ENCODE data around the gene CARMIL1. TPM values are rescaled to one million over a fixed set of nuclear protein-coding genes. Genes with fewer than 3 reads are reported as not detected.
A peak's percentile ranks its signal among the peaks of the same experiment; 100 is the strongest.

Gene CARMIL1
- total RNA-seq, 2 experiments from 2014 or later = 5.0 to 5.4 TPM

- Mint-ChIP-seq H3K27ac (no peak overlapping the region), H3K4me3 (no peak overlapping the region), H3K27me3 (peaks cover 27% of the 10 kb centered on the region), H3K4me1 (no peaks in the 10 kb centered on the region), H3K36me3 (ENCODE audit: low read depth) (no peaks in the 10 kb centered on the region), H3K9me3 (no peaks in the 10 kb centered on the region)
- ChIA-PET CTCF (no interaction called here), POLR2A (no interaction called here)
- DNase-seq = no peak
These were observed 356.7 kb downstream of the CARMIL1 start for GRCh38 chr6:25635886-25636317.

DNA sequence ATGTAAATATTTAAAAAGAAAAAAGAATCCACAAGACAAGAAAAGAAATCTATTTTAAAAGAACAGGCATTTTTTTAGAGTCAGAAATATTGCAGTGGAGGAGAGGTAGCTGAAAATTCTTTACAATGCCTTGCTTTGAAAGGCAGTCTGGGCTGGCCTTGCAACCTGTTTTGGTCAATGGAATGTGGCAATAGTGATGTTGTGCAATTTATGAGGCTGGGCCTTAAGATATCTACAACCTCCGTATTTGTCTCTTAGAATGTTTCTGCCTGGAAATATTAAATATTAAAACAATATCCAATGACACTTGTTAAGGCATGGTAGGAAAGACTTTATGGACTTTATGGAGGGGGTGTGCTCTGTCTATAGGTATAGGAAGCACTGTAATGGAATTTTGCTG lies 358.0 kb downstream of the CARMIL1 start:
- H3K4me1 Mint-ChIP-seq = no peaks in the 10 kb centered on the region
- no peak overlapping the region for H3K4me3 Mint-ChIP-seq
- H3K27ac Mint-ChIP-seq = no peak overlapping the region
- no peaks in the 10 kb centered on the region for H3K9me3 Mint-ChIP-seq
- peaks cover 23% of the 10 kb centered on the region for H3K27me3 Mint-ChIP-seq
- ChIA-PET CTCF (no interaction called here), POLR2A (no interaction called here)
- no peaks in the 10 kb centered on the region for H3K36me3 Mint-ChIP-seq (ENCODE audit: low read depth)
- DNase-seq = no peak

DNA sequence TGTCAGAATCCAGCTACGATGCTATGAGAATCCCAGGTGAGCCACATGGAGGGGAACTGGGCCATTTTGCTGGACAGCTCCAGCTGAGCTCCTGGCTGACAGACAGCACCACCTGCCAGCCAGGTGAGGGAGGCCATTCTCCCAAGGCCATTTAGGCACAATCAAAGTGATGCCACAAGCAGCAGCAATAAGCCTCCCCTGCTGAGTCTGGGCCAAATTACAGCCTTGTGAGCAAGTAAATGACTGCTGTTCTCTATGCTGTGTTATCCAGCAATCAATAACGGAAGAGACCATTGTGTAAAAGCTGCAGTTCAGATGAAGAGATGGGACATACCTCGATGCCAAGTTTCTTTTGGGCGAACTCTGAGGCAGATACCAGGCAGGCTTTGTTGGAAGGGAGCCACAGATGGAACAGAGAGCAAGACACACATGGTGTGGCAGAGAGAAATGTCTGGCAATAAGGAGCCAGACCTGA lies 358.8 kb downstream of the CARMIL1 start:
- CTCF ChIA-PET = no interaction called here
- Mint-ChIP-seq H3K4me3 (no peak overlapping the region), H3K27ac (no peak overlapping the region), H3K36me3 (ENCODE audit: low read depth) (no peaks in the 10 kb centered on the region), H3K9me3 (no peaks in the 10 kb centered on the region), H3K4me1 (no peaks in the 10 kb centered on the region), H3K27me3 (peaks cover 28% of the 10 kb centered on the region)
- DNase-seq = no peak
- POLR2A ChIA-PET = no interaction called here

- CTCF ChIA-PET = no interaction called here
- H3K4me1 Mint-ChIP-seq = no peaks in the 10 kb centered on the region
- no peaks in the 10 kb centered on the region for H3K36me3 Mint-ChIP-seq (ENCODE audit: low read depth)
- peaks cover 43% of the 10 kb centered on the region for H3K27me3 Mint-ChIP-seq
- DNase-seq = no peak
- no peak overlapping the region for H3K27ac Mint-ChIP-seq
- H3K4me3 Mint-ChIP-seq = no peak overlapping the region
- POLR2A ChIA-PET = no interaction called here
- H3K9me3 Mint-ChIP-seq = no peaks in the 10 kb centered on the region
These were observed 360.5 kb downstream of the CARMIL1 start for GRCh38 chr6:25639653-25640052.

GRCh38 chr6:25640446-25640845 lies 361.3 kb downstream of the CARMIL1 start:
- Mint-ChIP-seq H3K4me3 (no peak overlapping the region), H3K27ac (no peak overlapping the region), H3K4me1 (no peaks in the 10 kb centered on the region), H3K9me3 (no peaks in the 10 kb centered on the region), H3K36me3 (ENCODE audit: low read depth) (no peaks in the 10 kb centered on the region), H3K27me3 (peaks cover 46% of the 10 kb centered on the region)
- ChIA-PET POLR2A (no interaction called here), CTCF (no interaction called here)
- DNase-seq = no peak

DNA sequence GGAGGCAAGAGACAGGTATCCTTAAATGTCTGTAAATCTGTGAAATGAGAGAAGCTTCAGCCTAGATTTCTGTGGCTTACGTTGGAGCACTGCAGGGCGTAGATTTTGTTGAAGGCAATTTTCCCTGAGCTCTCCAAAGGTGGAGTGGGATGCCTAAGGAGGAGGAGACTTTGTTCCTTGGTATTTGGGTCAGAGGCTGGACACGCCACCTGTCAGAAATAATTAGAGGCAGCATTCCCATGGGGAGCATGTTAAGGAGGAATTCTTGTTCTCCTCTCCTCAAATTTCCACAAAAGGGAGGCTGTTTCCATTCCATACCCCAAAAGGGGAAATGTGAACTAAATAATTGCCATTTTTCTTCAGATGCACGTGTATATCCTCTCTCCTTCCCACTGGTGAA lies 361.7 kb downstream of the CARMIL1 start:
- Mint-ChIP-seq H3K27me3 (peaks cover 48% of the 10 kb centered on the region), H3K4me3 (no peak overlapping the region), H3K27ac (no peak overlapping the region), H3K9me3 (no peaks in the 10 kb centered on the region), H3K36me3 (ENCODE audit: low read depth) (no peaks in the 10 kb centered on the region), H3K4me1 (no peaks in the 10 kb centered on the region)
- ChIA-PET POLR2A (no interaction called here), CTCF (no interaction called here)
- DNase-seq = no peak

- H3K4me3 Mint-ChIP-seq = no peak overlapping the region
- no peaks in the 10 kb centered on the region for H3K9me3 Mint-ChIP-seq
- POLR2A ChIA-PET = no interaction called here
- DNase-seq = no peak
- no peaks in the 10 kb centered on the region for H3K4me1 Mint-ChIP-seq
- no peaks in the 10 kb centered on the region for H3K36me3 Mint-ChIP-seq (ENCODE audit: low read depth)
- H3K27me3 Mint-ChIP-seq = peaks cover 51% of the 10 kb centered on the region
- CTCF ChIA-PET = no interaction called here
- H3K27ac Mint-ChIP-seq = no peak overlapping the region
These were observed 362.2 kb downstream of the CARMIL1 start for GRCh38 chr6:25641377-25641776.

DNA sequence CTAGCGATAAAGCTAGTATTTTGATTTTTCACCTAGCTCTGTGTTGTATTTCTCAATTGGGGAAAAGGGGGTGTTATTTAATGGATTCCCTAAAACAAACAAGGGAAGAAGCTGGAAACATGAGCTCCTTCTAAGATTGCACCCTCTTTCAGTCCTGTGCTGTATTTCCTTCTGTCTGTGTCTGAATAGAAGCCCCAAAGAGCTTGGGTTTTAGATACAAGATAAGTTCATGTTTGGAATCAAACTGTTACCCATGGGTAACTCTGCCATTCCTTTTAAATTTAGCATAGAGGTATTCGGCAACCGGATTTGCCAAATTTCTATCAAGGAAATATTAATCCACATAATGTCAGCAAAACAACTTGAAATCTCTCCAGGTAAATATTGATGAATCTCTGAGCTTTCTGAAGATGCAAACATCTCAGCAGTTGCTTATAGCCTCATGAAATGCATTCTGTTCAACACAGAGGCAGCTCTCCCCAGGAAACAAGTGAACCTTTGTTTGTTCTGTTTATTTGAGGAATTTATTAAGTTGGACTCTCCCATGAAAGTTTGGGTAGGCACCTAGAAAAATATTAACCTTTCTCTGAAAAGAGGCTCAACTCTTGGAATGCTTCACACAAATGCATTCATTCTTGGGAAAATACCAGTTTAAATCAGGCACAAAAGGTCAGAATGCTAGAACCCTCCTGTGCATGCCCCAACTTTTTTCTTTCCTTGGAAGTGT lies 362.9 kb downstream of the CARMIL1 start:
- Mint-ChIP-seq H3K4me3 (no peak overlapping the region), H3K27me3 (peaks cover 52% of the 10 kb centered on the region), H3K9me3 (no peaks in the 10 kb centered on the region), H3K36me3 (ENCODE audit: low read depth) (no peaks in the 10 kb centered on the region), H3K27ac (no peak overlapping the region), H3K4me1 (no peaks in the 10 kb centered on the region)
- ChIA-PET POLR2A (no interaction called here), CTCF (no interaction called here)
- no peak for DNase-seq

DNA sequence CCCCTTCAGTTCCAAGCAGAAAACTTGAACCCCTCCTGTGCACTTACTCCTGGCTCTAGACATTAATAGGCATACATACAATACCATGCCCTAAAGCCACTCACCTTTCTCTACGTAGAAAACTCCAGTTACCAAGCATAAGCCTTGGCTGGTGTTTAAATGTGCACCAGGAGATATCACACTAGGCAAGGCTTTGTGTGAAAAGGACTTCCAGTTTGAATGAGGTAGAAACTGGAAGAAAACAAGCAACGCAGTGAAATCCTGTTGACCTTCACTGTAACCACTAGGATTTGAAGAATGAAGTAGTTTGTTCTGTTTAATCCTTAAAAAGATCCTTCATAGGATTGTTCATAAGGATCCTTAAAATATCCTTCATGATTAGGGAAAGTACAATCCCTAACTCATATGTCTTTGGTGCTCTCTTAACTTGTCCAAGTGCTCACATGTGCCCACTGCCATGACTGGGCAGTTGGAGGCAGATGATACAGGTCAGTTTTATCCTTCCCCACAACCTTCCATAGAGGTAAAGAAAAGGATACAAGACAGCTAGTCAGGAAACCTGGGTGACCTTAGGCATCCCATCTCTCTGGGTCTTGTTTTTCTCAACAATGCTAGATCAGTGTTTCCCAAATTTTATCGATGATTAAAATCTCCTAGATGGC lies 363.6 kb downstream of the CARMIL1 start:
- H3K4me1 Mint-ChIP-seq = no peaks in the 10 kb centered on the region
- ChIA-PET CTCF (interaction anchor here (1.0 kb wide), 1 partner anchor 9 kb away, joined by 3 read pairs; no protein-coding TSS in a partner anchor), POLR2A (no interaction called here)
- no peak overlapping the region for H3K4me3 Mint-ChIP-seq
- no peaks in the 10 kb centered on the region for H3K36me3 Mint-ChIP-seq (ENCODE audit: low read depth)
- no peak overlapping the region for H3K27ac Mint-ChIP-seq
- no peak for DNase-seq
- peaks cover 50% of the 10 kb centered on the region for H3K27me3 Mint-ChIP-seq
- no peaks in the 10 kb centered on the region for H3K9me3 Mint-ChIP-seq

DNA sequence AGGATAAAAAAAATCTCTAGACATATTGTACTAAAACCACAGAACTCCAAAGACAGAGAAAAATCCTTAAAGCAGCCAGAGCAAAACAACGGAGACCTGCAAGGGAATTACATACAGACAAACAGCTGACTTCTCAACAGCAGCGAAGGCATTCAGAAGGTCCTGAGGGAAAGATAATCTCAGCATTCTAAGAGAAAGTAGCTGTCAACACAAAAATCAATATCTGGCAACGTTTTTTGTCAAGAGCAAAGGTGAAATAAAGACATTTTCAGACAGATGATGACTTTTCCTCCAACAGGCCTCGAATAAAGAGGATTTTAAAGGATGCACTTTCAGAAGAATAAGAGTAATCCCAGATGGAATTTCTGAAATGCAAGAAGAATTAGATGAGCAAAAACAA lies 366.7 kb downstream of the CARMIL1 start:
- POLR2A ChIA-PET = no interaction called here
- Mint-ChIP-seq H3K27ac (no peak overlapping the region), H3K27me3 (peaks cover 68% of the 10 kb centered on the region), H3K4me1 (no peaks in the 10 kb centered on the region), H3K9me3 (no peaks in the 10 kb centered on the region), H3K36me3 (ENCODE audit: low read depth) (no peaks in the 10 kb centered on the region), H3K4me3 (no peak overlapping the region)
- DNase-seq = no peak
- CTCF ChIA-PET = no interaction called here

- ChIA-PET CTCF (no interaction called here), POLR2A (no interaction called here)
- H3K9me3 Mint-ChIP-seq = no peaks in the 10 kb centered on the region
- no peak for DNase-seq
- H3K27ac Mint-ChIP-seq = no peak overlapping the region
- peaks cover 72% of the 10 kb centered on the region for H3K27me3 Mint-ChIP-seq
- no peak overlapping the region for H3K4me3 Mint-ChIP-seq
- H3K36me3 Mint-ChIP-seq (ENCODE audit: low read depth) = no peaks in the 10 kb centered on the region
- peaks cover 2% of the 10 kb centered on the region for H3K4me1 Mint-ChIP-seq
These were observed 370.4 kb downstream of the CARMIL1 start for GRCh38 chr6:25649611-25650010.

GRCh38 chr6:25652007-25652515 lies 372.9 kb downstream of the CARMIL1 start, which contains the start of gene SCGN:
Gene SCGN, plus strand, starts transcription at chr6:25652215. Its CDS starts 189 bp downstream, at chr6:25652404.
- Mint-ChIP-seq H3K9me3 (no peaks in the 10 kb centered on the region), H3K4me1 (peaks cover 2% of the 10 kb centered on the region), H3K4me3 (no peak within 1 kb of the TSS), H3K27me3 (peaks cover 58% of the 10 kb centered on the region), H3K36me3 (ENCODE audit: low read depth) (no peaks in the 10 kb centered on the region), H3K27ac (no peak within 1 kb of the TSS)
- ChIA-PET POLR2A (no interaction called here), CTCF (interaction anchor here (0.7 kb wide), 1 partner anchor 22 kb away, joined by 3 read pairs; no protein-coding TSS in a partner anchor)
- peak; percentile 59 for DNase-seq

DNA sequence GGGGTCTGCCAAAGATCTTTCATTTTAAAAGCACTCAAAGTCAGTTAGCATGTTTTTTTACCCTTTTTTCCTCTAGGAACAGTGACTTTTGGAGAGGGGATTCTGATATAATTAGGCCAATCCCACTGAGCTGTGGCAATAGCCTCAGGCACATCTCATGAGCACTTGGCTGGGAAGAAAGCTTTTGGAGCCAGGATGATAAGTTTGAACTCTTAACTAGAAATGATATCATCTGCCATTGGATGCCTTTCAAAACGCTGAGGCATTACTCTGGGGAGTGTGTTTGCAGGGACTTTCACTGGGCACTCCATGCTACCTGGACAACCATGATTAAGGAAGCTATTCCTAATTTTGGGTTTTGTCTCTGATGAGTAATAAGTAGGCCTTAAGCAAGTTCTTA lies 376.5 kb downstream of the CARMIL1 start:
- POLR2A ChIA-PET = no interaction called here

More for the DNA sequence above, 376.5 kb downstream of the CARMIL1 start:
- no peak for DNase-seq
- peaks cover 2% of the 10 kb centered on the region for H3K4me1 Mint-ChIP-seq
- H3K27ac Mint-ChIP-seq = no peak overlapping the region
- H3K27me3 Mint-ChIP-seq = peaks cover 43% of the 10 kb centered on the region
- no peaks in the 10 kb centered on the region for H3K9me3 Mint-ChIP-seq
- H3K4me3 Mint-ChIP-seq = no peak overlapping the region
- CTCF ChIA-PET = no interaction called here
- H3K36me3 Mint-ChIP-seq (ENCODE audit: low read depth) = no peaks in the 10 kb centered on the region

All from activated CD4-positive, alpha-beta T cell treated with anti-CD3 and anti-CD28 coated beads, Interleukin-2, amount 10 ng/mL, durations not matched to agents 7 days and 5 days (primary cell).